Inflammatory macrophage treated with lipopolysaccharide for 1 hour (primary cell): ENCODE data around the gene APC2.
"Not testable (repeated sequence)": the region's sequence is repeated elsewhere in the genome, so short reads cannot be mapped to it uniquely, and the experiment has no call there.

Experiments used
- DNase-seq, 2 donors: peaks; one replicate each; pipeline ENCODE4 v3.0.0-alpha.2; 2020 to 2022

Gene APC2

DNA sequence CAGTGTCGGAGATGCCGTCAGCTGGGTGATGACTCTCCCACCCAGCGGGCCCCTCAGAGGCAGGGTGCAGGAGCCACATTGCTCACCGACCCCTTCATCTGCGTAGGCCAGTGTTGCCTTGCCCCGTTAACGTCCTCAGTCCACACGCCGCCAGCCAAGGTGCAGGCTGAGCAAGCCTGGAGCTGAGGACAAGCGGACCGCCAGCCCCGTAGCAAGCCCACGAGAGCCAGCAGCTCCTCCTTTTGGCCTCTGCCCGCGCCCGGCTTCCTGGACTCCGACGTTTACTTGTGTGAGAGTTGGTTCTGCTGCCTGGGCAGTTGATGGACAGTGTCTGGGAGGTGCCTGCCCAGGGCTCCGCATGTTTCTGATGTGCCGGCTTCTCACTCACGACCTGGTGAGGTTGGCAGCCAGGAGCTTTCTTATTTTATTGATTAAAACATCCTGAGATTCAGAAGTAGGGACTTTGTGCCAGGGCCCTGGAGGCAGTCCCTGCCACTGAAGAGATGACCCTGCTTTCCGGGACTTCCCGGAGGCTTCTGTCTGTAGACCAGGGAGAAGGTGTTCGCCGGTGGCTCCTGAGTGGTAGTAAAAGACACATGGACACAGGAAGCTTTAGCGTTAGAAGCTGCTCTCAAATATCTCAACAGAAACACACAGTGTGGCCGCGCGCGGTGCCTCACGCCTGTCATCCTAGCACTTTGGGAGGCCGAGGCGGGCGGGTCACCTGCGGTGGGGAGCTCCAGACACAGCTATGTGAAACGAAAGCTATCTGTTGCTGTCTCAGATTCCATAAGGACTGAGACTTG is 36.7 kb upstream of the APC2 start:
- no peak for DNase-seq

DNA sequence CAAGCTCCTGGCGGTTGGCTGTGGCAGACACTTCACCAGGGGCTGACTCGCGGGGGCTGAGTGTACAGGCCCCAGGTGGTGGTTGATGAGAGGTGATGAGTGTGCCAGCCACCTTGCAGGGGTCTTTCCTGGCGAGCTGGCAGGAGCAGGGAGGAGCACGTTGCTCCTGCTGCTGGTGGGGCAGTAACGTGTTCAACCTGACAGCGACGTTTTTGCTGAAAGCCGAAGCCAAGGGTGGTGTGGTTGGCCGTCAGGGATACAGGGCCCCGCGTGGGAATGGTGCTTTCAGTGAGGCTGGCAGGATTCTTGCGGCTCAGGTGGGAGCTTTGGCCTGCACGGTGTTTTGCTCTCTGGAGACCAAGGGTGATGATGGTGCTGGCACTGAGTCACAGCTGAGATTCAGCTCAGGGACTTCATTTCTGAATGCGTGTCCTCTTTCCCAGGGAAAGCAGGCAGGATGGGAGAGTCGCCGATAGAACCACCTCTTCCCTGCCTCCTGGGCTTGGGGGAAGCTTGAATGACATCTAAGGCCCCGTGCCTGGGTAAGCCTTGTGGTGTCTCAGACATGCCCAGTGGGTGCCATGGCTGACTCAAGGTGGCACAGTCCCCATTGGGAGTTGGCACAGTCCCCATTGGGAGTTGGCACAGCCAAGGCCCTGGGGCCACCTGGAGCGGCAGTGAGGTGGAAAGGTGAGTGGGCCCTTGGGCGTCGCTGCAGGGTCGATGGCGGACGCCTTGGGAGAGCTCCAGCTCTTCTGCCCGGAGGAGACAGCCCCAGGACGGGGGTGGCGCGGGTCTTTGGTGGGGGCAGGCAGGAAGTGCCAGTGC is 33.7 kb upstream of the APC2 start:
- no peak for DNase-seq

DNA sequence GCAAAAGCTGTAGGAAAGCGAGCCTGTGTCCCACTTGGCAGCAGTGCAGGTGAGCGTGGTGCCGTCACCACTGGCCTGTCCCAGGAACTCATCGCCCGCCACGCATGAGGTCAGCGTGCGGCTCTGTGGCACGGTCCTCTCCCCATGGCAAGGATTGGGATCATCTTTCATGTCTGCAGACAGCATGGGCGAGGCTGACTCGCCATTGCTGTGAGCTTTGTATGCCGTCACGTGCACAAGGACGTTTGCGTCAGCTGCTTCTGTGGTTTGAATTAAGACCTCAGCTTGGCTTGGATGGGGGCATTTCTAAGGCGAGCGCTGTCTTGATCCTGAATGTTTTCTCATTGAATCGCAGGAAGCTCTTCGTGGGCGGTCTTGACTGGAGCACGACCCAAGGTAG is 32.8 kb upstream of the APC2 start:
- no peak for DNase-seq

DNA sequence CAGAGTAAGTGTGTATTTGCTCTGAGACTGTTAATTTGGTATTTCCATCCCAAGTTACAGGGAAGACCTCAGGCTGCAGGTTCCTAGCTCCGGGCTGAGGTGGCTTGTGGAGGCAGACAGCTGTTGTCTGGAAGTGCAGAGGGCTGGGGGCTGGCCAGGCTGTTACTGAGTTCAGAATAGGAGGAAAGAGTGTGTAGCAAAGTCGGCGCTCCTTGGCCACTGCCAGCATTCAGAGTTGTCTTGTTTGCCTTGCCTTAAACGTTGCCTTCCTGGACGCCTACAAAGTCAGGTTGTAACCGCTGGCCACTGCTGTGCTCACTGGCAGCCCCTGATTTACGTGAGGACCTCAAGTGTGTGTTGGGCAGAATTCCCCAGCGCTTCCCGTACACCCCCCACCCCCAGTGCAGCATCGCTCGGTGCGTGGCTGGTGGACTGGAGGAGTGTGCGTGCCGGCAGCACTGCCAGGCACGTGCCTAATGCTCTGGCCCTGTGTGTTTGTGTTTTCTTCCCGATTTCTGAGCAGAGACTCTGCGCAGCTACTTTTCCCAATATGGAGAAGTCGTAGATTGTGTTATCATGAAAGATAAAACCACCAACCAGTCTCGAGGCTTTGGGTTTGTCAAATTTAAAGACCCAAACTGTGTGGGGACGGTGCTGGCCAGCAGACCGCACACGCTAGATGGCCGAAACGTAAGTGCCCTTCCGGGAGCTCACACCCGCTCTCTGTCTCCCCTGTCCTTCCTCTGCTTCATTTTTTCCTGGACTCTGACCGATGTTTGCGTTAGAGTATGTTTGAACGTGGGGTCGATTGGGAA is 32.0 kb upstream of the APC2 start:
- DNase-seq = no peak

DNA sequence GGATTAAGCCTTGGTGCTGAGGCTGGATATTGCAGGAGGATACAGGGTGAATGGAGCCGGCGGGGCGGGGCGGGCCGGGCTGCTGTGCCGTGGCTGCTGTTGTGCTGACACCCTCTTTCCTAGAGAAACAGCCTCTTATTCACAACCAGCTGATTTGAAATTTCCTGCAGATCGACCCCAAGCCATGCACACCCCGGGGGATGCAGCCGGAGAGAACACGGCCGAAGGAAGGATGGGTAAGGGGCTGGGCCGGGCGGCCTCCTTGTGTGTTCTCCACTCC is 31.5 kb upstream of the APC2 start:
- no peak for DNase-seq

DNA sequence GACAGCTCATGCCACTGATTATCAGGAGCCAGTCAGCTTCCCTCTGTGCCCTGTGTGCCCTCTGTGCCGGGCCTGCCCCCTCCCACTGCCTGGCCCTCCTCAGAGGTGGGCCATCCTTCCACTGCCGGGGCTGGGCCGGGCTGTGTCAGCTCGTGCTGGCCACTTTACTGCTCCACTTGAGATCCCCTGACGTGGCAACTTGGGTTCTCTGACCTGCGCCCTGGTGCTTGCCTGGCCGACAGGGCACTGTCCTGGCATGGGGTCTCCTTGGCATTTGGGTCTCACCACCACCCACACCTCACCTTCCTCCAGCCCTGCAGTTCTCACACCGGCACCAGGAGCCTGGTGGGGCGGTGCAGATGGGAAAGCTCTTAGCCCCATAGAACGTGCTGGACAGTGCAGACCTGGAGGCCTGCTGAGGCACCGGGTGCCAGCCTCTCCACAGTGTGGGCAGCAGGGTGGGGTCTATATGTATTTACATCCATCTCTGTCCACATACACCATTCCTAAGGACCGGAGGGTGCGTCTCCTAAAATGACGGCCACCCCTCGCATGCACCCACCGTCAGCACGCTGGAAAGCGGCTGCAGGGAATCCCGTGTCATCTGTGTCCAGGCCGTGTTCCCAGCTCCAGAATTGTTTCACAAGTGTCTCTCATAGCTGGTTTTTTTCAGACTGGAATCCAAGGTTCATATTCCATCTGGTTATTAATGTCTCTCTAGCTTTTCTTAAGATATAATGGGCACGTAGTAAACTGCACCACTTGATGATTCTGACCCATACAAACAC is 30.8 kb upstream of the APC2 start:
- no peak for DNase-seq

DNA sequence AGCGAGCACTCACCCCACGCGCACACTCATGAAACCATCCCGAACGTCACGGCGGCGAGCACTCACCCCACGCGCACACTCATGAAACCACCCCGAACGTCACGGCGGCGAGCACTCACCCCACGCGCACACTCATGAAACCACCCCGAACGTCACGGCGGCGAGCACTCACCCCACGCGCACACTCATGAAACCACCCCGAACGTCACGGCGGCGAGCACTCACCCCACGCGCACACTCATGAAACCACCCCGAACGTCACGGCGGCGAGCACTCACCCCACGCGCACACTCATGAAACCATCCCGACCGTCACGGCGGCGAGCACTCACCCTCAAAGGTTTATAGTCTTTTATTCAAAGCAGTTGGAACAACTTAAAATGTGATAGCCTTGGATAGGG is 29.8 kb upstream of the APC2 start:
- DNase-seq = not testable (repeated sequence)

DNA sequence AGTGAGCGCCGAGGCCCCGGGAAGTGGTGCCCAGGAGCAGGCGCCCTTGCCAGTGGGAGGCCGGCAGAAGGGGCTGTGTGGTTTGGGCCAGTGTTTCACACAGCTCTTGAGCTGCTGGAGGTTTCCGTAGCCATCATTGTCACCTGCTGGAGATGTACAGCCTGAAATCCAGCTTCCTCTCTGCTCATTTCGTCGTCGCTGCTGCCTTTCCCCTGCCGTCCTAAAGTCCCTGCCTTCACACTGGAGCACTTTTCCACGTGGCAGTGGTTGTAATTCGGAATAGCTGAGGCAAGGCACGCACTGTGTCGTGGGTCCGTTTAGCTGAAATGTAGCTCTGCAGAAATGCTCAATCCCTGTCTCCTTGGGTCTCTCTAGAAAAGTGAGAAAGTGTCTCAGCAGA is 29.3 kb upstream of the APC2 start:
- no peak for DNase-seq

DNA sequence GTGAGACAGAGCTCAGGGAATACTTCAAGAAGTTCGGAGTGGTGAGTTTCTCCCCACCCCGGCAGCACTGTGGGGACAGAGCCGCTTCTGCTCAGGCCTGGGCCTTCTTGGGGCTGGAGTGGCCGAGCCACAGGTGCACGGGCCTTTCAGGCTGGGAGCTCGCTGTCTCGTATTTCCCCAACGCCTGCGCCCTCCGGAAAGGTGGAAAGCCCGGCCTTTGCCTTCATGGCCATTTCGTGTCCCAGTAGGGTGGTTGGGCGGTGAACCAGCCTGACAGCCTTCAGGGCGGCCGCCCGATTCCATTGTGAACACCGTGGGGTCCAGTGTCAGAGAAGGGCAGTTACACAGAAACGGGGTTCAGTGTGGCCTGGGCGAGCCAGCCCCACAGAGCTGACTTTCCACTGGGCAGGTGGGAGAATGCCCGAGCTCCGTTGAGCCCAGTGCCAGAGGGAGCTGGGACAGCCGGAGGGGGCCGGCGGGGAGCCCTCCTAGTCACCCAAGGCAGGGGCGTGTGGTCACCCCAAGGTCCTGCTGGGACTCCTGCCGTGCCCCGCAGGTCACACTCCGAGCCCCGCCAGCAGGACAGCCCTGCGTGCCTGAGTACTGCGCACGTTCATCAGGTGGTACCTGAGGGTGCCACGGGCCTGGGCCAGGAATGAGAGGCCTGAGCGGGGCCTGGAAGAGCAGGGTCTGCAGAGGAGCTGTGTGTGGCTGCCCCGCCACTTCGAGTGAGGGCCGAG is 28.5 kb upstream of the APC2 start:
- DNase-seq = no peak

DNA sequence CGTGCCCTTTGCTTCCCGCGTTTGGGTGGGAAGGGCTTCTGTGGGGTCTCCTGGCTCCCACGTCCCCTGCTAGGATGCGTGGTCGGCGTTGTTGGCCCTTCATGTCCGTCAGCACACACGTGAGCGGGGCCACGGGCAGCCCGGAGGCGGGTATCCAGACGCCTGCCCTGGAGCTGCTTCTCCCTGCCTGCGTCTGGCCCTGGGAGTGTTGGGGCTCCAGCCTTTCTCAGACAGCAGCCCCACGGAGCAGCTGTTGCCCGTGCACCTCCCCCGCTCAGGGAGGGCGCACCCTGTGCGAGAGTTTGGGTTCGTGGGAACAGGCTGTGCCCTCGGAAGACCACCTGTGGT is 28.0 kb upstream of the APC2 start:
- no peak for DNase-seq

DNA sequence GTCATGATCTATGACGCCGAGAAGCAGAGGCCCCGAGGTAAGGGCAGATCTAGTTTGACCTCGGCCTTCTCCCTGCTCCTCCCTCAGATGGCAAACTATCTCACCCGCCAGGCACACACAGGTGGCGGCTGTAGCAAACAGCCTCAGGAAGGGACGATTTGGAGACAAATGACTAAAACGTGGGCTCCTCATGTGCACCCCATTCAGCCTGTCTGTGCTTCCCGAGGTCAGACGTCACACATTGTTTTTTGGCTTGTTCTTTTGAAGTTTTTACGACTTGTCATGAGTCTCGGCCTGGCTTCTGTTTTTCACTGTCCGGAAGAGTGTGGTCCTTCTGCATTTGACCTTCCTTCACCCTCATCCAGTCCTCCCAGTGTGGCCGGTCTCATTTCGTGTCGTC is 27.6 kb upstream of the APC2 start:
- no peak for DNase-seq

DNA sequence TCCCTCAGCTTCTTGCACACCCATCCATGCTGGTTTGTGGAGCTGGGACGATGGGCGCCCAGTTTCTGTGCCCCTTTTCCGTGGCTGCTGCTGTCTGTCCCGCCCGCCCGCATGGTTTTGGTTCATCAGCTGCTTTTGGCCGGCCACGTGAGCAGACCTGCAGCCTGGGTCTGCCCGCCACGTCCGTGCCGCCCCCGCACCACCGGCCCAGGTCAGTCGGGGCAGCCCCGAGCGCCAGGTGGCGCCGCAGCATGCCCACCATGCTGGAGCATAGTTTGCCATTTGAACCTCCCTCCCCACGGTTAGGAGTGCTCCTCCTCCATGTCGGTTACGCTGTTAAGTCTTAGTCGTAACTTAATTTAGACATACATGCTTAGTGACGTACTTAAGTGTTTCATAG is 27.0 kb upstream of the APC2 start:
- no peak for DNase-seq

DNA sequence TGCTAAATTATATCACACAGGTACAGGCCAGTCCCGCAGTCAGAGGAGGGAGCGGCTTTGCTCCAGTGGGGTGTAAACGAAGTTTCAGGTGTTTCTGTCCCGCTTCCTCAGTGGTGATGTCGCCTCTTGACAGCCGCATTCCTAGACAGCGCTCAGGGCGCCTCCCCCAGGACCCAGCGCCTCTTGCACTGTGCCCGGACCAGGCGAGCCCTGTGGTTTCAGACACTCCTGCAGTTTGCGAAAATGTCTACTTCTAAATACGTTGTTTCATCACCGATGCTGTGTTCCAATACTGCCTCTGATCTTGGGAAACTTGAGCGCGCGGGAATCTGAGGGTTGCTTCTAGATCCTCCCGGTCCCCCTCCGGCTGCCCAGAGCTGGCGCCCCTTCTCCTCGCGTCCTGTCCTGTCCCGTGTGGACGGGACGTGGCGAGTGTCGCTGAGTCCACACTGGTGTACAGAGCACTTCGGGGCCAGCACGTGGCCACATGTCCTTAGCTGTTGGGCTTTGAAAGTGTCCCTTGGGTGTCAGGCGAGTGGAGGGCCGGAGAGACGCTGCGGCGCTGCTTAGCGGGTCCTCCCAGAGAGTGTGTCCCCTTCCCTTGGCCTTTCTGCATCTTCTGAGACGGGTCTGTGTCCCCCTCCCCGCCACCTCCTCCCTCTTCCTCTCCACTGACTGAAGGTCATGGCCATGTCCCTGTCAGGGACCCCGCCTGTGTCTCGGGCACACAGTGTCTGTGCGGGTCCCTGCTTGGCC is 26.3 kb upstream of the APC2 start:
- DNase-seq = no peak

DNA sequence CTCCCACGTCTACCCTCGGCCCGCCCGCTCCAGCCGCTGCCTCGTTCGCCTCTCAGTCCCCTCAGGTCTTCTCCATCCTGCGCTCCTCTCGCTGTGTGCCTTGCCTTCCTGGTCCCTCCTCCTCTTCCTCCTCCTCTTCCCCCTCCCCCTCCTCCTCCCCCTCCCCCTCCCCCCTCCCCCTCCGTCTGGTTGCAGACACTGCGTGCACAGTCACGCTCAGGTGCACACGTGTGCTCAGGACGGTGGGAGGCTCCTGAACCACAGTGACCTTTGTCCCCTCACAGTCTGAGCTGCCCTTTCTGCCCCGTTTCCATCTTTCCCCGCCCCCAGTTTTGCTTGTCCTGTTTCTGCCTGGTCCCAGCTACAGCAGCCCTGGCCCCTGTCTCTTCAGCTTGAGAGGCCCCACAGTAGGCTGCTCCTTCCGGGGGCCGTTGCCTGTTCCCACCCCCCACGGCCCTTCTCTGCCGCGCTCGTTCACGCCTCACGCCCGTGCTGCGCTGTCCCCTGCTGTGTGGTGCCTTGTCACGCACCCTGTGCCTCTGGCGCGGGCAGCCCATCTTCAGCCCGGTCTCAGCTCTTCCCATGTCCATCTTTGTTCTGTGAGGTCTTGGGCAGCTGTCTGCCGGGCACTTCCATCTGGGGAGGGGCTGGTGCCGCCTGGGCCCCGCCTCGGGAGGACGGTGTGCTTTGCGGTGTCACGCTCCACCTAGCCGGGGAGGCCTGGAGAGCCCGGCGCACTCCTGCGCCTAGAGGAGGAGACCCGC is 25.5 kb upstream of the APC2 start:
- no peak for DNase-seq

DNA sequence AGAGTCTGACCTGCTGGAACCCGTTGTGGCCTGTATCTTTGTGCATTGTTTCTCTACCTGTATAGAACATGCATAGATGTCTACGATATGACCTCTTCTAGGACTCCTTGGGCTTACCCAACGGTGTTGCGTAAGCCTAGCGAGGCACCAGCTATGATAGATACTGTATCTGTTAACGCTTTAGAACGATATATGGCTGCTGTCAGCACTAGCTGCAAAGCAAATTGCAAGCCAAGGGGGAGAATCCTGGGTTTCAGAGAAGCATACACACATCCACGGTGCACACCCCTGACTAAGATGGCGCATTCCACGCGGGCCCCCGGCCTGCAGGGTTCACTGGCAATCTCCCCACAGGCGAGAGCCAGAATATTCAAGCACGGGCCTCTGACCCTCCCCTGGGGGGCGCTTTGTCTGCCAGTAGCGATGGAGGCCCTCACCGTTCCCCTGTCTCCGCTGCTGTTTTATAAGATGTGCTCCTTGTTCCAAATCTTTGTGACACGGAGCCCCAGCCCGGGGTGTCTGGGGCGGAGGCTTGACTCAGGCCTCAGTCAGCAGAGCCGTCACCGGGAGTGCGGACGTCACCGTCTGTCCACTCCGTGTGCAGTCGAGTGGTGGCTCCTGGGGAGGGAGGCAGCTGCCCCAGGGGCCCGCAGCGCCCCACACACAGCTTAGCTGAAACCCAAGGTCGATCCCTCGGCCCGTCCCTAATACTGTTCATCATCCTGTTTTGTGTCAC is 24.7 kb upstream of the APC2 start:
- DNase-seq = no peak

DNA sequence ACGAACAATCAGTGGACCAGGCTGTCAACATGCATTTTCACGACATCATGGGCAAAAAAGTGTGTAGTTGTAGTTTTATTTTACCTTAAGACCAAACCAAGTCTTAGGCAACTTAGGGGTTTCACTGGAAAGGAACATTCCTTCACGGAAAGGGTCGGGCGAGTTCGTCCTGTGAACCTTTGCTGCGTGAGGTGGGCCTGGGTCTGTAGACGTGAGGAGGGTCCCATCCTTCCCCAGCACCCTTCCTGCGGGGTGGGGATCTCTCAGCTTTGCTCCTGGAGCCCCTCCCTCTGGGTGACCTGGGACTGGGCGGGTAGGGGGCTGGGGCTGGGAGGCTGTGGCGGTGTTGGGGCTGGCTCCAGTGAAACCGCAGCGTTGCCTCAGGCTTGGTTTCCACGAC is 24.0 kb upstream of the APC2 start:
- no peak for DNase-seq

DNA sequence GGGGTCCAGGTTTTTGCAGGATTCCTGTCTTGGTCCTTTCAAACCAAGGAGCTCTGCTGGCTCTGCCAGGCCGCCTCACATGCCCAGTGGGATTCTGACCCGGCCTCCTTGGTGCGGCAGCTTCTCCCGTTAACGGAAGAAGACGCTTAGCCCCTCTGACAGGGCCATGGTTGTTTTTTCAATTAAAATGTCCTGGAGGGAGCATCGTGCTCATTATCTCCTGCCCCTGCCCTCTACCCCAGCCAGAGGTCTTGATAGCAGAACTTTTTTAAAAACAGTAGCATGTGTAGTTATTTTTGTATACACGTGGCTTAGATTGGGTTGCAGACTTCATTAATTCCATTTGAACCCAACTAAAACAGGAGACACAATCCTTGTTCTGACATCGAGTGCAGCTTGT is 23.2 kb upstream of the APC2 start:
- DNase-seq = no peak

DNA sequence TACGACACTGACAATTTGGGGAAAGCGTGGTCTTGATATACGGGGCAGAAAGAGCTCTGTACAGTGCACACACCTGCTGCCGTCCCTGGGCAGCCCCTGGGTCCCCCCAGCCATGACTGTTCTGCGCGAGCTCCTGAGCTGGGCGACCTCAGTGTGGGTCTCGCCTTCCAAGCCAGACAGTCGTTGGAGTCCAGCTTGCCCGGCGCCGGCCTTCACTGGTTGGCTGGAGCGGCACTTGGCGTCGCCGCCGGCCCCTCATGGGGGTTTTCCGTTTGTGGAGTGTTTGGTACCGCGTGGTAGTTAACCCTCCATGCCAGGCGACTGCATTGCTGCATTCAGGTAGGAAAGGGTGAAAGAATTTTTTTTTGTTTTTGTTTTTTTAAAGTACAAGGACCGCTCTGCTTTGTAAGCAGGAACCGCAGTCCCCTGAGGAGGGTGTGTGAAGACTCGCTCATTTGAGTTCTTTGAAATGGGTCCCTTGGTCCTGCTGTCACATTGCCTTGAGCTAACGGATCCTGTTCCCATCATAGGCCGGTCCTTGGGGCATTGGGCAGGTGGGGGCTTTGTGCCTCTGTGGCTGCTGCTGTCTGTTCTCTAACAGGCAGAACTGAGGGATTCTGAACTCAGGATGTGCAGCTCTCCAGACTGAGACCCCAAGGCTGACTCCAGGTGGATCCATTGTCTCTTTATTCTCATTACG is 22.6 kb upstream of the APC2 start:
- DNase-seq = no peak

DNA sequence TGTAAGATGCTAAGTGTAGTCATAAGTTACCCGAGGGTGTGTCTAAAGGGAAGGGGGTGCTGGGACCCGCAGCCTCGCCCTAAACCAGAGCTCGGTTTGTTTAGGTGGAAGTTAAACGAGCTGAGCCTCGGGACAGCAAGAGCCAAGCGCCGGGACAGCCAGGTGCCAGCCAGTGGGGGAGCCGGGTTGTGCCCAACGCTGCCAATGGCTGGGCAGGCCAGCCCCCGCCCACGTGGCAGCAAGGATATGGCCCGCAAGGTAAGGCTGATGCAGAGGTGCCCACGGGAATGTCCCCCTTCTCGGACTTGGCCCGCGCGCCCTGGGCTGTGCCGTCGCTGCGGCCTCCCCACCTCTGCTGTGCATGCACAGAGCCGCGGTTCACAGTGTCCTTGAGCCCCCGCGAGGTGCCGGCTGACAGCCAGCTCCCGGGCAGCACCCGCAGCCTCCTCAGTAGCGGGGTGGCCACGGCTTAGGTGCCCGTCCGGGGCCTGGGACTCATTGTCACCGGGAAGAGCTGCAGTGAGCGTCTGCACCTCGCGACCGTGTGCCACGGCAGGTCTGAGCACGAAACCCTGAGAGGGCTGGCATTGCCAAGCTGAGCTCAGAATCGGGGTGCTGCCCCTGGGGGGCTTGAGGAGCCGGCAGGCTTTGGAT is 21.1 kb upstream of the APC2 start:
- DNase-seq = no peak
